HepG2 (cell line): ENCODE measurements around the gene RAD52. TPM values are rescaled to one million over a fixed set of nuclear protein-coding genes. Genes with fewer than 3 reads are reported as not detected.

Source experiments
- ATAC-seq: fragments of 200-7000 bp; cut with Tn5 transposase; 3 replicates; pipeline ENCODE4 v1.9.1; 2020; ENCODE audit warnings: mild to moderate bottlenecking, moderate library complexity
- BruUV-seq: library from RNA; stranded (reverse); fragments of 400-500 nt; replicated peaks from 2 replicates; lab custom pipeline; 2021; lab: Mats Ljungman, UMichigan
- CTCF ChIA-PET: fragments of 300-600 bp; formaldehyde crosslinking; extraction: SDS; loops from one replicate; lab custom pipeline; 2021; ENCODE audit warnings: low total read pairs, inconsistent platforms, low intra/inter-chr PET ratio; lab: Yijun Ruan, JAX
- POLR2A ChIA-PET: fragments of 350-600 bp; sonication (Branson Sonifier 250); formaldehyde crosslinking; loops from one replicate; lab custom pipeline; 2020; ENCODE audit warnings: antibody characterized with exemption, inconsistent platforms; lab: Yijun Ruan, JAX
- DNase-seq: peaks from one replicate; pipeline ENCODE4 v3.0.0-alpha.2; 2015; ENCODE audit warnings: low spot score
- FAIRE-seq: peaks from 3 replicates; lab custom pipeline; 2011; peaks lifted over from hg19 to GRCh38; lab: Jason Lieb, UNC
- H2AFZ ChIP-seq: one replicate; pipeline ENCODE4 v1.6.1; 2011; ENCODE audit warnings: low read length, inconsistent platforms
- H3K27ac ChIP-seq: fragments of 300-600 bp; 3 replicates; pipeline ENCODE4 v1.8.0; 2011; ENCODE audit warnings: mixed run types, mild to moderate bottlenecking, mixed read lengths, low read length, inconsistent platforms; ENCODE audit not compliant: insufficient read depth; ENCODE audit errors: extremely low read length
- H3K27me3 ChIP-seq, 2 experiments: fragments of 200-600 bp in 1 of 2; 2 replicates in 1 of 2; 3 replicates in 1 of 2; pipeline versions ENCODE4 v1.6.0 to v1.8.0; 2011; ENCODE audit warnings: low read length in 2 of 2, mild to moderate bottlenecking in 2 of 2, moderate library complexity in 2 of 2, inconsistent platforms in 1 of 2; ENCODE audit not compliant: insufficient read depth in 2 of 2, control insufficient read depth in 1 of 2
- H3K36me3 ChIP-seq, 2 experiments: fragments of 200-600 bp in 1 of 2; replicated peaks in 1 of 2; 2 replicates in 1 of 2; 3 replicates in 1 of 2; pipeline versions ENCODE4 v1.5.1 to v1.8.0; 2011; ENCODE audit warnings: low read length in 2 of 2, inconsistent platforms in 1 of 2; ENCODE audit not compliant: insufficient read depth in 2 of 2, control insufficient read depth in 1 of 2
- H3K4me1 ChIP-seq: 2 replicates; pipeline ENCODE4 v1.5.1; 2012; ENCODE audit warnings: low read length, inconsistent platforms; ENCODE audit not compliant: insufficient read depth
- H3K4me2 ChIP-seq: 2 replicates; pipeline ENCODE4 v1.6.0; 2011; ENCODE audit warnings: low read depth, low read length, inconsistent platforms
- H3K4me3 ChIP-seq, 3 experiments: fragments of 200-600 bp in 1 of 3; sonication (generic), shearing (Covaris generic) in 1 of 3; replicated peaks in 1 of 3; 2 replicates each; pipeline ENCODE4 v1.5.1; 2011 to 2016; ENCODE audit warnings: low read length in 3 of 3, inconsistent platforms in 2 of 3, low read depth in 2 of 3, mild to moderate bottlenecking in 2 of 3, control low read depth in 1 of 3, mixed read lengths in 1 of 3; ENCODE audit not compliant: insufficient read depth in 1 of 3
- H3K79me2 ChIP-seq: one replicate; pipeline ENCODE4 v1.6.1; 2011; ENCODE audit warnings: low read length, inconsistent platforms; ENCODE audit not compliant: insufficient read depth
- H3K9ac ChIP-seq: 2 replicates; pipeline ENCODE4 v1.6.0; 2011; ENCODE audit warnings: mild to moderate bottlenecking, low read depth, low read length, inconsistent platforms; ENCODE audit not compliant: insufficient read depth
- H3K9me3 ChIP-seq: 2 replicates; pipeline ENCODE4 v1.5.1; 2012; ENCODE audit warnings: mild to moderate bottlenecking, low read length
- H4K20me1 ChIP-seq: 2 replicates; pipeline ENCODE4 v1.6.0; 2011; ENCODE audit warnings: inconsistent platforms, mild to moderate bottlenecking, low read length, moderate library complexity; ENCODE audit not compliant: insufficient read depth
- BCL6 ChIP-seq: IDR thresholded peaks from 2 replicates; pipeline ENCODE4 v1.6.1; 2016; ENCODE audit warnings: missing genetic modification reagents, missing compliant biosample characterization
- CEBPB ChIP-seq: IDR thresholded peaks from 2 replicates; pipeline ENCODE4 v1.6.1; 2011; ENCODE audit warnings: low read depth, low read length, improper control_type of control experiment, borderline replicate concordance
- CEBPG ChIP-seq: IDR thresholded peaks from 2 replicates; pipeline ENCODE4 v1.6.1; 2016
- EP300 ChIP-seq, 3 experiments: sonication (generic) in 1 of 3; formaldehyde crosslinking in 1 of 3; IDR thresholded peaks; 2 replicates each; pipeline versions ENCODE4 v1.5.1 to v1.6.1; 2011 to 2020; ENCODE audit warnings: low read depth in 2 of 3, low read length in 2 of 3, borderline replicate concordance in 1 of 3, improper control_type of control experiment in 1 of 3, mild to moderate bottlenecking in 1 of 3, missing genetic modification reagents in 1 of 3, moderate library complexity in 1 of 3
- HNF4A ChIP-seq: sonication (generic); formaldehyde crosslinking; IDR thresholded peaks from 2 replicates; pipeline ENCODE4 v1.4.0; 2020; ENCODE audit warnings: missing genetic modification reagents
- ISL2 ChIP-seq: sonication (generic); formaldehyde crosslinking; IDR thresholded peaks from 2 replicates; pipeline ENCODE4 v1.5.0; 2020; ENCODE audit warnings: missing genetic modification reagents
- MLLT10 ChIP-seq: sonication (generic); formaldehyde crosslinking; IDR thresholded peaks from 2 replicates; pipeline ENCODE4 v1.4.0; 2020; ENCODE audit warnings: missing genetic modification reagents
- SOX13 ChIP-seq, 3 experiments: fragments of 450-650 bp in 1 of 3; sonication (generic) in 1 of 3; formaldehyde crosslinking in 1 of 3; IDR thresholded peaks in 2 of 3; conservative IDR thresholded peaks in 1 of 3; 2 replicates each; pipeline versions ENCODE4 v1.5.0 to v1.6.1; 2016 to 2020; ENCODE audit warnings: antibody characterized with exemption in 1 of 3, mild to moderate bottlenecking in 1 of 3, missing compliant biosample characterization in 1 of 3, missing genetic modification reagents in 1 of 3, moderate library complexity in 1 of 3
- SRF ChIP-seq: IDR thresholded peaks from 2 replicates; pipeline ENCODE4 v1.6.1; 2011; ENCODE audit warnings: mild to moderate bottlenecking, low read depth, low read length, moderate library complexity
- ZNF138 ChIP-seq: sonication (generic); formaldehyde crosslinking; IDR thresholded peaks from 2 replicates; pipeline ENCODE4 v1.5.0; 2020; ENCODE audit warnings: mild to moderate bottlenecking, low read depth, missing genetic modification reagents
- ZNF282 ChIP-seq: fragments of 450-650 bp; IDR thresholded peaks from 2 replicates; pipeline ENCODE4 v1.6.1; 2018; ENCODE audit not compliant: partially characterized antibody
- ZNF550 ChIP-seq: sonication (generic); formaldehyde crosslinking; IDR thresholded peaks from 2 replicates; pipeline ENCODE4 v1.4.0; 2020; ENCODE audit warnings: mild to moderate bottlenecking, missing genetic modification reagents, borderline replicate concordance
- WGBS: methylation state at CpG from one replicate; pipeline ENCODE4 v1.1.6; 2017; ENCODE audit warnings: low lambda C conversion rate; 5-methylcytosine and 5-hydroxymethylcytosine counted together
- in situ Hi-C: cut with HindIII; loops from 2 replicates; pipeline ENCODE4 v1.10.0; 2017; ENCODE audit warnings: low pct_unique_long_range_greater_than_20kb; ENCODE audit not compliant: extremely low pct_ligation_motif_present
- intact Hi-C: fragments of 100-400 bp; cut with micrococcal nuclease; formaldehyde crosslinking; loops from one replicate; pipeline ENCODE4 v1.10.0; 2022; ENCODE audit not compliant: unreplicated experiment
- polyA plus RNA-seq, 8 experiments: library from polyadenylated mRNA; depleted of rRNA in 3 of 8; stranded (reverse) in 7 of 8; unstranded in 1 of 8; fragments of >200 nt; fragmentation: Illumina TruSeq in 4 of 8; extraction: Trizol in 4 of 8; gene quantifications; 2 replicates each; pipeline versions ENCODE4 v1.2.1 to v1.2.3, GENCODE V29; 2011 to 2016; ENCODE audit warnings: low read depth in 4 of 8, missing spikeins in 1 of 8, mixed read lengths in 1 of 8; ENCODE audit not compliant: insufficient read depth in 1 of 8
- total RNA-seq, 5 experiments: library from RNA; depleted of rRNA; stranded (reverse); fragments of >200 nt; fragmentation: Illumina TruSeq; extraction: Trizol; gene quantifications; 2 replicates each; pipeline ENCODE4 v1.2.3, GENCODE V29; 2016; ENCODE audit warnings: low read depth in 1 of 5
- TF ChIP-seq, protein P1 (sequence below): sonication (generic); formaldehyde crosslinking; IDR thresholded peaks from 2 replicates; pipeline ENCODE4 v1.4.0; 2020; ENCODE audit warnings: missing genetic modification reagents

The RAD52 gene
- total and polyA plus RNA-seq, 2 of the 13 experiments (the other 11 are each of a cell fraction or from before 2014, with no cell fraction given), result 14.3 to 19.9 TPM

DNA sequence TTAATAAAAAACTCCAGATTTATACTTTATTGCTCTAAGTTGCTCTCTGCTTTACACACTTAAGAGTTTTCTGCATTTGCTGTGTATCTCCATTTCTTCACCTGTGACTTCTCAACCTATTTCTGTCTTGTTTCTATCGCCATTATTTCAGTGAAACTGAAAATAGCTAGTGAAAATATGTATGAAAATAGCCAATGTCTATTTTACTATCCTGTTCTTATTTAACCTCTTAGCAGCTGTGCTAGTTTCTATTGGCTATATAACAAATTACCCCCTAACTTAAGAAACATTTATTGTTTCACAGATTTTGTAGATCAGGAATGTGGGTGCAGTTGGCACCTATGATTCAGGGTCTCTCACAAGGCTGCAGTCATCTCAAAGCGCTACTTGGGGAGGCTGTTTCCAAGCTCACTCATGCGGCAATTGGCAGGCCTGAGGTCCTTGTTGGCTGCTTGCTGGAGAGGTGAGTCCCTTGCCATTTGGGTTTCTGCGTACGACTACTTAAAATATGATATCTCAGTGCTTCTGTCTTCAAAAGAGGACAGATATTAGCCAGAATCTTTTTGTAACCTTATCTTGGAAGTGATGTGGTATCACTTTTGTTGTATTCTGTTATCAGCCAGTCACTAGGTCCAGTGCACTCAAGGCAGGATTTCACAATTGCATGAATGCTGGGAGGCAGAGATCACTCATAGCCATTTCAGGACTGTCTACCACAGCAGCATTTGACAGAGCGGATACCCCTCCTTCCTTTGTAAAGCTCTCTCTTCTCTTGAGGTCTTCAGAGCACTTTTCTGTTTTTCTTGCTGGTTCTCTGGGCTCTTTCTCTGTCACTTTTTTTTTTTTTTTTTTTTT lies 48.8 kb upstream of the RAD52 start:
- Histone ChIP-seq H3K9me3 (no peaks in the 10 kb centered on the region), H3K4me3 (no peak overlapping the region), H4K20me1 (peaks cover 4% of the 10 kb centered on the region), H3K79me2 (peaks cover 51% of the 10 kb centered on the region), H3K9ac (no peak overlapping the region), H3K27me3 (no peaks in the 10 kb centered on the region), H3K4me2 (no peak overlapping the region), H2AFZ (no peak overlapping the region)
- no TSS peak for BruUV-seq
- peak; percentile 79 for FAIRE-seq
- in situ Hi-C loops, result no loop called here
- CTCF ChIA-PET, result no interaction called here
- peak; percentile 99 for ATAC-seq
- no peak for TF ChIP-seq SOX13 (IDR thresholded peaks at IDR 0.05)
- peak in 1 of 2 experiments; percentile 12; a peak in 1 of 4 replicates for TF ChIP-seq SOX13 (CRISPR knock-in tag; conservative IDR thresholded peaks at IDR 0.05 in 1 of 2, IDR thresholded peaks at IDR 0.05 in 1 of 2)
- TF ChIP-seq CEBPG (CRISPR knock-in tag), result peak; percentile 86
- TF ChIP-seq ZNF138 (CRISPR knock-in tag), result no peak
- TF ChIP-seq HNF4A (CRISPR knock-in tag), result peak; percentile 70
- TF ChIP-seq ZNF282, result no peak
- TF ChIP-seq, protein P1, sequence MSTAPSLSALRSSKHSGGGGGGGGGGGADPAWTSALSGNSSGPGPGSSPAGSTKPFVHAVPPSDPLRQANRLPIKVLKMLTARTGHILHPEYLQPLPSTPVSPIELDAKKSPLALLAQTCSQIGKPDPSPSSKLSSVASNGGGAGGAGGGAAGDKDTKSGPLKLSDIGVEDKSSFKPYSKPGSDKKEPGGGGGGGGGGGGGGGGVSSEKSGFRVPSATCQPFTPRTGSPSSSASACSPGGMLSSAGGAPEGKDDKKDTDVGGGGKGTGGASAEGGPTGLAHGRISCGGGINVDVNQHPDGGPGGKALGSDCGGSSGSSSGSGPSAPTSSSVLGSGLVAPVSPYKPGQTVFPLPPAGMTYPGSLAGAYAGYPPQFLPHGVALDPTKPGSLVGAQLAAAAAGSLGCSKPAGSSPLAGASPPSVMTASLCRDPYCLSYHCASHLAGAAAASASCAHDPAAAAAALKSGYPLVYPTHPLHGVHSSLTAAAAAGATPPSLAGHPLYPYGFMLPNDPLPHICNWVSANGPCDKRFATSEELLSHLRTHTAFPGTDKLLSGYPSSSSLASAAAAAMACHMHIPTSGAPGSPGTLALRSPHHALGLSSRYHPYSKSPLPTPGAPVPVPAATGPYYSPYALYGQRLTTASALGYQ (CRISPR knock-in tag), result no peak
- TF ChIP-seq MLLT10, result no peak
- TF ChIP-seq BCL6, result no peak
- TF ChIP-seq CEBPB, result peak; percentile 92
- TF ChIP-seq EP300 (IDR thresholded peaks at IDR 0.05; ENCODE audit: low read depth in 2 of 2, low read length in 2 of 2), result peak in 1 of 2 experiments; percentile 40; a peak in 1 of 4 replicates
- no peak for TF ChIP-seq EP300 (CRISPR knock-in tag; IDR thresholded peaks at IDR 0.05; ENCODE audit: borderline replicate concordance)
- no peak for TF ChIP-seq ISL2
- 0 out of 2 replicates have a peak, but pooled peaks have one; percentile 41 for TF ChIP-seq SRF
- no peak for TF ChIP-seq ZNF550 (CRISPR knock-in tag)
- TF ChIP-seq, all 625 proteins: peak for 6
- DNase-seq, result peak; percentile 68
- H3K4me1 ChIP-seq, result peaks cover 39% of the 10 kb centered on the region
- H3K27ac ChIP-seq, result peak overlapping the region; percentile 8
- POLR2A ChIA-PET, result no interaction called here
- intact Hi-C loops, result loop anchor here (5.0 kb wide), 1 partner anchor 94 kb away; no protein-coding TSS in a partner anchor
- WGBS, result 79% methylated on average over 6 of the region's 6 CpGs
- no peaks in the 10 kb centered on the region; a peak in 1 of 5 replicates for H3K36me3 ChIP-seq
